IMR-90 (cell line): ENCODE results near the gene BICD1.

ENCODE experiments used
- BHLHE40 ChIP-seq: fragments of 150-350 bp; IDR thresholded peaks from 2 replicates; pipeline ENCODE4 v1.6.1; 2016; ENCODE audit warnings: mild to moderate bottlenecking, low read depth, low read length
- CHD1 ChIP-seq: IDR thresholded peaks from 2 replicates; pipeline ENCODE4 v1.6.1; 2012; ENCODE audit warnings: low read depth, low read length, improper control_type of control experiment
- CTCF ChIP-seq: conservative IDR thresholded peaks from 2 replicates; pipeline ENCODE4 v1.5.1; 2012; ENCODE audit warnings: mild to moderate bottlenecking, low read depth, low read length, improper control_type of control experiment
- FOS ChIP-seq: fragments of 150-350 bp; IDR thresholded peaks from 2 replicates; pipeline ENCODE4 v1.6.1; 2016; ENCODE audit warnings: low read depth, low read length
- MXI1 ChIP-seq: IDR thresholded peaks from 2 replicates; pipeline ENCODE4 v1.6.1; 2012; ENCODE audit warnings: low read depth, mild to moderate bottlenecking, low read length, moderate library complexity, borderline replicate concordance
- POLR2A ChIP-seq: IDR thresholded peaks from 2 replicates; pipeline ENCODE4 v1.6.1; 2012; ENCODE audit warnings: mild to moderate bottlenecking, low read depth, low read length
- RAD21 ChIP-seq: IDR thresholded peaks from 2 replicates; pipeline ENCODE4 v1.6.1; 2012; ENCODE audit warnings: low read length, improper control_type of control experiment
- RCOR1 ChIP-seq: IDR thresholded peaks from 2 replicates; pipeline ENCODE4 v1.6.1; 2012; ENCODE audit warnings: mild to moderate bottlenecking, low read length, improper control_type of control experiment; ENCODE audit not compliant: insufficient replicate concordance
- SMC3 ChIP-seq: fragments of 150-350 bp; IDR thresholded peaks from 2 replicates; pipeline ENCODE4 v1.6.1; 2016; ENCODE audit warnings: low read depth, mild to moderate bottlenecking, antibody characterized with exemption, low read length, moderate library complexity
- USF2 ChIP-seq: fragments of 150-350 bp; IDR thresholded peaks from 2 replicates; pipeline ENCODE4 v1.6.1; 2017; ENCODE audit warnings: mild to moderate bottlenecking, antibody characterized with exemption, low read length, low read depth

GRCh38 chr12:32353540-32353939 lies 246.9 kb downstream of the BICD1 start:
- TF ChIP-seq RCOR1: no peak
- no peak for TF ChIP-seq CTCF
- no peak for TF ChIP-seq POLR2A
- TF ChIP-seq MXI1: no peak
- TF ChIP-seq CHD1: no peak
- no peak for TF ChIP-seq BHLHE40
- no peak for TF ChIP-seq SMC3
- TF ChIP-seq RAD21: no peak
- no peak for TF ChIP-seq FOS
- no peak for TF ChIP-seq USF2
